Liver (tissue), 3 donors: ENCODE measurements around the gene UBE2V1.

Source experiments
- ATF3 ChIP-seq: IDR thresholded peaks from 2 replicates; pipeline ENCODE4 v1.6.1; 2016; ENCODE audit warnings: antibody characterized with exemption
- CTCF ChIP-seq: fragments of 150-350 bp; IDR thresholded peaks from 2 replicates; pipeline ENCODE4 v1.5.1; 2017; ENCODE audit warnings: improper control_type of control experiment, low read depth, low read length; ENCODE audit not compliant: missing input control
- EGR1 ChIP-seq, 2 donors: IDR thresholded peaks; 2 replicates each; pipeline ENCODE4 v1.6.1; 2016 to 2018; ENCODE audit warnings: antibody characterized with exemption in 2 of 2, low read depth in 2 of 2
- GABPA ChIP-seq, 2 donors: IDR thresholded peaks in 1 of 2; conservative IDR thresholded peaks in 1 of 2; 2 replicates each; pipeline ENCODE4 v1.6.1; 2016; ENCODE audit warnings: antibody characterized with exemption in 2 of 2, mild to moderate bottlenecking in 1 of 2, moderate library complexity in 1 of 2
- MAX ChIP-seq: IDR thresholded peaks from 2 replicates; pipeline ENCODE4 v1.6.1; 2016; ENCODE audit warnings: antibody characterized with exemption
- RAD21 ChIP-seq, 2 donors: IDR thresholded peaks; 2 replicates each; pipeline ENCODE4 v1.6.1; 2016; ENCODE audit warnings: antibody characterized with exemption in 2 of 2, mild to moderate bottlenecking in 2 of 2
- REST ChIP-seq: IDR thresholded peaks from 2 replicates; pipeline ENCODE4 v1.6.1; 2016; ENCODE audit warnings: antibody characterized with exemption, mild to moderate bottlenecking
- RXRA ChIP-seq, 2 donors: IDR thresholded peaks; 2 replicates each; pipeline ENCODE4 v1.6.1; 2017 to 2018; ENCODE audit warnings: antibody characterized with exemption in 2 of 2, mild to moderate bottlenecking in 1 of 2
- YY1 ChIP-seq: IDR thresholded peaks from 2 replicates; pipeline ENCODE4 v1.6.1; 2016; ENCODE audit warnings: antibody characterized with exemption, mild to moderate bottlenecking
- donor health status: healthy.
- donor health status: healthy.

GRCh38 chr20:50112512-50113419 lies at the start of gene UBE2V1:
- TF ChIP-seq CTCF, result no peak
- TF ChIP-seq REST, result peak; percentile 38
- no peak for TF ChIP-seq RAD21 (IDR thresholded peaks at IDR 0.05)
- no peak for TF ChIP-seq ATF3
- TF ChIP-seq YY1, result peak; percentile 89
- TF ChIP-seq RXRA (IDR thresholded peaks at IDR 0.05), result peak; percentile 19 to 31
- TF ChIP-seq MAX, result no peak
- no peak for TF ChIP-seq EGR1 (IDR thresholded peaks at IDR 0.05; ENCODE audit: low read depth in 2 of 2)
- peak in 1 of 2 donors; percentile 67 for TF ChIP-seq GABPA (IDR thresholded peaks at IDR 0.05 in 1 of 2, conservative IDR thresholded peaks at IDR 0.05 in 1 of 2)
